GM12874 (cell line): ENCODE measurements around the gene ADRA2B.

Source experiments
- CTCF ChIP-seq: IDR thresholded peaks from 2 replicates; pipeline ENCODE4 v1.5.1; 2011; ENCODE audit warnings: low read depth, mild to moderate bottlenecking, control low read depth, low read length, moderate library complexity; ENCODE audit not compliant: insufficient read depth

The ADRA2B gene

GRCh38 chr2:96088340-96089335 is 27.7 kb downstream of the ADRA2B start:
- no peak for TF ChIP-seq CTCF

- TF ChIP-seq CTCF = no peak
Observed at GRCh38 chr2:96087130-96087529, 29.2 kb downstream of the ADRA2B start.

- TF ChIP-seq CTCF = no peak
Observed at GRCh38 chr2:96085541-96086355, 30.6 kb downstream of the ADRA2B start.

GRCh38 chr2:96083989-96084857 is 32.1 kb downstream of the ADRA2B start:
- TF ChIP-seq CTCF = no peak

- no peak for TF ChIP-seq CTCF
Observed at GRCh38 chr2:96083064-96083939, 33.1 kb downstream of the ADRA2B start.

GRCh38 chr2:96082211-96083063 is 33.9 kb downstream of the ADRA2B start:
- TF ChIP-seq CTCF = no peak
